Activated CD4-positive, alpha-beta T cell treated with anti-CD3 and anti-CD28 coated beads for 24 hours (primary cell): ENCODE measurements around the gene CHSY3.

ENCODE experiments used
- DNase-seq, 2 donors: peaks; one replicate each; pipeline ENCODE4 v3.0.0-alpha.2; 2020; ENCODE audit warnings: low read depth in 2 of 2

The CHSY3 gene

GRCh38 chr5:129945774-129946270, 41.6 kb downstream of the CHSY3 start:
- DNase-seq = no peak

GRCh38 chr5:129951039-129951438, 46.8 kb downstream of the CHSY3 start:
- no peak for DNase-seq

- no peak for DNase-seq
Observed at GRCh38 chr5:129958581-129958980, 54.3 kb downstream of the CHSY3 start.

GRCh38 chr5:129960831-129961230, 56.6 kb downstream of the CHSY3 start:
- DNase-seq = no peak

- DNase-seq = no peak
Observed at GRCh38 chr5:129962506-129962905, 58.2 kb downstream of the CHSY3 start.

- no peak for DNase-seq
Observed at GRCh38 chr5:129963359-129963758, 59.1 kb downstream of the CHSY3 start.

- DNase-seq = no peak
Observed at GRCh38 chr5:129966071-129966470, 61.8 kb downstream of the CHSY3 start.

GRCh38 chr5:129971714-129972113, 67.4 kb downstream of the CHSY3 start:
- DNase-seq = no peak

GRCh38 chr5:129972465-129973141, 68.3 kb downstream of the CHSY3 start:
- DNase-seq = no peak

GRCh38 chr5:129973716-129974426, 69.6 kb downstream of the CHSY3 start:
- DNase-seq = no peak

GRCh38 chr5:129977810-129978209, 73.5 kb downstream of the CHSY3 start:
- DNase-seq = no peak

GRCh38 chr5:129978270-129978669, 74.0 kb downstream of the CHSY3 start:
- no peak for DNase-seq

GRCh38 chr5:129988453-129988852, 84.2 kb downstream of the CHSY3 start:
- no peak for DNase-seq

- DNase-seq = no peak
Observed at GRCh38 chr5:129991780-129992179, 87.5 kb downstream of the CHSY3 start.

GRCh38 chr5:129996896-129997295, 92.6 kb downstream of the CHSY3 start:
- no peak for DNase-seq

- no peak for DNase-seq
Observed at GRCh38 chr5:130000460-130000859, 96.2 kb downstream of the CHSY3 start.

- no peak for DNase-seq
Observed at GRCh38 chr5:130002183-130002582, 97.9 kb downstream of the CHSY3 start.

- no peak for DNase-seq
Observed at GRCh38 chr5:130002876-130003275, 98.6 kb downstream of the CHSY3 start.

- no peak for DNase-seq
Observed at GRCh38 chr5:130011986-130012385, 107.7 kb downstream of the CHSY3 start.

- no peak for DNase-seq
Observed at GRCh38 chr5:130017173-130017572, 112.9 kb downstream of the CHSY3 start.

GRCh38 chr5:130018641-130019040, 114.4 kb downstream of the CHSY3 start:
- no peak for DNase-seq

GRCh38 chr5:130021000-130021399, 116.7 kb downstream of the CHSY3 start:
- no peak for DNase-seq

- DNase-seq = no peak
Observed at GRCh38 chr5:130021876-130022275, 117.6 kb downstream of the CHSY3 start.
